GM19468 (cell line): ENCODE data around the gene RRM2.

Experiments
- ATAC-seq: cut with Tn5 transposase; IDR thresholded peaks from one replicate; pipeline ENCODE4 v1.9.1; 2021; ENCODE audit warnings: mild to moderate bottlenecking, moderate library complexity, moderate number of reproducible peaks; ENCODE audit not compliant: unreplicated experiment; ENCODE audit errors: extremely low read depth

RRM2 gene

GRCh38 chr2:10122500-10123280 is at the start of gene RRM2:
Gene RRM2 (plus strand): TSS chr2:10122739. CDS start chr2:10122799, 60 bp downstream.
- peak; percentile 31 for ATAC-seq

- ATAC-seq, result no peak
Measured at GRCh38 chr2:10073706-10074105, 48.8 kb upstream of the RRM2 start.

- ATAC-seq, result no peak
Measured at GRCh38 chr2:10075101-10075500, 47.4 kb upstream of the RRM2 start.

GRCh38 chr2:10075571-10076209 is 46.8 kb upstream of the RRM2 start:
- no peak for ATAC-seq

GRCh38 chr2:10076511-10076910 is 46.0 kb upstream of the RRM2 start:
- no peak for ATAC-seq

- ATAC-seq, result no peak
Measured at GRCh38 chr2:10076988-10077527, 45.5 kb upstream of the RRM2 start.

- ATAC-seq, result no peak
Measured at GRCh38 chr2:10078001-10078400, 44.5 kb upstream of the RRM2 start.

GRCh38 chr2:10078704-10079265 is 43.8 kb upstream of the RRM2 start:
- no peak for ATAC-seq

GRCh38 chr2:10079266-10079869 is 43.2 kb upstream of the RRM2 start:
- no peak for ATAC-seq

- no peak for ATAC-seq
Measured at GRCh38 chr2:10079870-10080535, 42.5 kb upstream of the RRM2 start, which contains the start of gene CYS1. Gene CYS1 (minus strand): TSS chr2:10080411. CDS start chr2:10080223, 188 bp downstream.

GRCh38 chr2:10080536-10081304 is 41.8 kb upstream of the RRM2 start:
- ATAC-seq, result no peak

- no peak for ATAC-seq
Measured at GRCh38 chr2:10083046-10083445, 39.5 kb upstream of the RRM2 start.

- ATAC-seq, result peak; percentile 27
Measured at GRCh38 chr2:10083692-10084211, 38.8 kb upstream of the RRM2 start.

GRCh38 chr2:10084223-10084865 is 38.2 kb upstream of the RRM2 start:
- ATAC-seq, result no peak

- no peak for ATAC-seq
Measured at GRCh38 chr2:10085043-10085667, 37.4 kb upstream of the RRM2 start.

GRCh38 chr2:10085668-10086059 is 36.9 kb upstream of the RRM2 start:
- ATAC-seq, result no peak

- ATAC-seq, result no peak
Measured at GRCh38 chr2:10086950-10087349, 35.6 kb upstream of the RRM2 start.

- no peak for ATAC-seq
Measured at GRCh38 chr2:10087360-10087759, 35.2 kb upstream of the RRM2 start.
